Upper lobe of right lung (tissue), 1 donor: ENCODE results near the gene GLYR1. TPM values are rescaled to one million over a fixed set of nuclear protein-coding genes. Genes with fewer than 3 reads are reported as not detected.
"Not testable (repeated sequence)": the region's sequence is repeated elsewhere in the genome, so short reads cannot be mapped to it uniquely, and the experiment has no call there.

Experiments
- ATAC-seq: fragments of 200-7000 bp; cut with Tn5 transposase; one replicate; pipeline ENCODE4 v1.9.1; 2020; ENCODE audit warnings: mild to moderate bottlenecking, moderate library complexity
- DNase-seq: peaks from one replicate; pipeline ENCODE4 v3.0.0-alpha.2; 2020
- H3K27ac ChIP-seq: fragments of 200-600 bp; one replicate; pipeline ENCODE4 v1.8.0; 2022
- H3K27me3 ChIP-seq: fragments of 200-600 bp; one replicate; pipeline ENCODE4 v1.8.0; 2022; ENCODE audit warnings: mild to moderate bottlenecking
- H3K36me3 ChIP-seq: fragments of 200-600 bp; one replicate; pipeline ENCODE4 v1.8.0; 2022
- H3K4me1 ChIP-seq: fragments of 200-600 bp; one replicate; pipeline ENCODE4 v1.8.0; 2022
- H3K4me3 ChIP-seq: fragments of 200-600 bp; one replicate; pipeline ENCODE4 v1.8.0; 2022; ENCODE audit warnings: mild to moderate bottlenecking
- H3K9me3 ChIP-seq: fragments of 200-600 bp; one replicate; pipeline ENCODE4 v1.8.0; 2022
- intact Hi-C: fragments of 100-400 bp; cut with DNase I; formaldehyde crosslinking; loops from one replicate; pipeline ENCODE4 v1.11.0; 2022
- long read RNA-seq: library from polyadenylated mRNA; unstranded; transcript quantifications from one replicate; pipeline ENCODE4 v2.0.0, GENCODE V29; 2021
- total RNA-seq: library from RNA; stranded (reverse); fragmentation: NEBNext Ultra II Directional; extraction: Animal tissue kit (Norgen Biotek cat#: 25700); gene quantifications from one replicate; pipeline ENCODE4 v1.2.1, GENCODE V29; 2021
- TF ChIP-seq, protein P1 (sequence below): fragments of 200-600 bp; IDR thresholded peaks from one replicate; pipeline ENCODE4 v1.8.0; 2022; ENCODE audit warnings: antibody characterized with exemption
- donor health status: DM: no; HTN: yes; CAD: no; lungs with severe emphysema.

GLYR1 gene
- 85.7 TPM for total RNA-seq
- long read RNA-seq, transcript GLYR1-201 (16 exons, 3,772 nt): major isoform, 35 of 118 reads
- long read RNA-seq, transcript GLYR1-202 (15 exons, 3,466 nt): minor isoform, 7 of 118 reads
- long read RNA-seq, partial matches to known transcripts: 10 of 118 reads
- long read RNA-seq, other reads (novel, unspliced or antisense): 62 of 118 reads

DNA sequence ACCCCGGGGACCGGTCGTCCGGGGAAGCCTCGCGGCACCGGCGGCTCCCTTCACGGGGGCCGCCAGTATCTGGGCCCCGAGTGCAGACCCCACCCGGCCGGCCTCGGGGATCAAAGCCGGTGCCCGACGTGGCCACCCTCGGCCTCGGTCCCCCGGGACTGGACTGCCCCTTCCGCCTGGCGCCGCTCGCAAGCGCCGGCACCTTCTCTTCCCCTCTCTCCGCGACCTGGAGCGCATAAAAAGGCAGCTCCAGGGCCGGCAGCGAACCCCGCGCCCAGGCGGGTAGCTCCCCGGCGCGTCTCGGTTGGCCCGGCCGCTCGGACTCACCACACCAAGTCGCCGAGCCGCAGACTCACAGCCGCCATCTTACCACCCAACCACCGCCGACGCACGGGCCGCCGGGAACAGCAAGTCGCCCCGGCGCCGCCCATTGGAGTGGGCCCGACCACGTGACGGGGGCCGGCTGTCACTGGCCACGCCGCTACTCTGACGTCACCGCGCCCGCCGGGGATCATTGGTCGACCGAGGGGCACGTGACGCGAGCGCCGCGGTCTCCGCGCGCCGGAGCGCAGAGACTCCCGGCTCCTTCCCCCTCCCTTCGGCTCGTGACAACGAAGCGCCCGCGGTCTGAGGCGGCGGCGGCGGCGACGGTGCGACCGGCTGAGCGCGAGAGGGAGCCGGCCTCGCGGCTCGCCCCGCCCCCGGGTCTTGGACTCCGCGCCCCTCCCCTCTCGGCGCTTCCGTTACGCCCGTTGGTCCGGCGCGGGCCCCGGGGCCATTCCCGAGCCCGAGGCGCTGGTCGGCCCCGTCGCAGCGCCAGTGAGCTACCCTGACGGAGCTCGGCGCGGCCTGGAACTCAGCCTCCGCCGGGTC, at the start of gene GLYR1, which contains the start of gene UBN1:
Gene GLYR1 (minus strand): TSS at position 388 of the 873 bp plus-strand sequence. CDS start 23 bp downstream, at position 365.
Gene UBN1 (plus strand): TSS at position 581 of the 873 bp plus-strand sequence. CDS start 5,437 bp downstream, outside the sequence.
- DNase-seq (peak; percentile 100), ATAC-seq (peak; percentile 96)
- H3K27me3 ChIP-seq: no peaks in the 10 kb centered on the region
- intact Hi-C loops: no loop called here
- H3K4me1 ChIP-seq: peaks cover 50% of the 10 kb centered on the region
- H3K9me3 ChIP-seq: no peaks in the 10 kb centered on the region
- peaks cover 38% of the 10 kb centered on the region for H3K36me3 ChIP-seq
- TF ChIP-seq, protein P1, sequence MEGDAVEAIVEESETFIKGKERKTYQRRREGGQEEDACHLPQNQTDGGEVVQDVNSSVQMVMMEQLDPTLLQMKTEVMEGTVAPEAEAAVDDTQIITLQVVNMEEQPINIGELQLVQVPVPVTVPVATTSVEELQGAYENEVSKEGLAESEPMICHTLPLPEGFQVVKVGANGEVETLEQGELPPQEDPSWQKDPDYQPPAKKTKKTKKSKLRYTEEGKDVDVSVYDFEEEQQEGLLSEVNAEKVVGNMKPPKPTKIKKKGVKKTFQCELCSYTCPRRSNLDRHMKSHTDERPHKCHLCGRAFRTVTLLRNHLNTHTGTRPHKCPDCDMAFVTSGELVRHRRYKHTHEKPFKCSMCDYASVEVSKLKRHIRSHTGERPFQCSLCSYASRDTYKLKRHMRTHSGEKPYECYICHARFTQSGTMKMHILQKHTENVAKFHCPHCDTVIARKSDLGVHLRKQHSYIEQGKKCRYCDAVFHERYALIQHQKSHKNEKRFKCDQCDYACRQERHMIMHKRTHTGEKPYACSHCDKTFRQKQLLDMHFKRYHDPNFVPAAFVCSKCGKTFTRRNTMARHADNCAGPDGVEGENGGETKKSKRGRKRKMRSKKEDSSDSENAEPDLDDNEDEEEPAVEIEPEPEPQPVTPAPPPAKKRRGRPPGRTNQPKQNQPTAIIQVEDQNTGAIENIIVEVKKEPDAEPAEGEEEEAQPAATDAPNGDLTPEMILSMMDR: no peak
- peak within 1 kb of the TSS; percentile 79 for H3K4me3 ChIP-seq
- peak within 1 kb of the TSS; percentile 95 for H3K27ac ChIP-seq

DNA sequence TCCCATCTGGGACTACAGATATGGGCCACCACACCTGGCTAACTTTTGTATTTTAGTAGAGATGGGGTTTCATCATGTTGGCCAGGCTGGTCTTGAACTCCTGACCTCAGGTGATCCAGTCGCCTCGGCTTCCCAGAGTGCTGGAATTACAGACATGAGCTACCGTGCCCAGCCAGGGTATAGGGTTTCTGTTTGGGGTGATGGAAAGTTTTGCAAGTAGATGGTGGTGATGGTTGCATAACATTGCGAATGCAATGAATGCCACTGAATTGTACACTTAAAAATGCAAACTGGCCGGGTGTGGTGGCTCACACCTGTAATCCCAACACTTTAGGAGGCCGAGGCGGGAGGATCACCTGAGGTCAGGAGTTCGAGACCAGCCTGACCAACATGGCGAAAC, 49.7 kb upstream of the GLYR1 start:
- H3K9me3 ChIP-seq, ATAC-seq, H3K27me3 ChIP-seq, intact Hi-C loops, DNase-seq, H3K27ac ChIP-seq, H3K4me3 ChIP-seq, H3K4me1 ChIP-seq: not testable (repeated sequence)
- peaks cover 25% of the 10 kb centered on the region for H3K36me3 ChIP-seq

DNA sequence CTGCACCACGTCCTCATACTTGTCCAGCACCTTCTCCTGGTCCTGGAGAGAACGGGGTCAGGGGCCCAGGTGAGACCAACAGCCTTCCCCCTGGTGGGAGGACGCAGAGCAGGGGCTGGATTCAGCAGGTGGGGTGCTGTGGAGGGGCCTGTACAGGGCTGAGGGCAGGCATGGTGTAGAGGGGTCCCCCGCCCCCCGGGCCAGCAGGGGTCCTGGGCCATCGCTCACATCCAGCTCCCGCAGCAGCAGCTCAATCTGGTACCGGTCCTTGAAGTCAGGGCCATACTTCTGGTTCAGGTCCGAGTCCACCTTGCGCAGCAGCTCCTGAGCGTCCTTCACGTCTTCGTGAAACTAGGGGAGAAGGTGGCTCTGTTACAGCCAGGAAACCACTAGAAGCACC, 48.3 kb upstream of the GLYR1 start:
- Histone ChIP-seq H3K36me3 (peaks cover 36% of the 10 kb centered on the region), H3K4me3 (no peak overlapping the region), H3K27me3 (no peaks in the 10 kb centered on the region), H3K4me1 (no peaks in the 10 kb centered on the region), H3K9me3 (no peaks in the 10 kb centered on the region), H3K27ac (no peak overlapping the region)
- ATAC-seq (no peak), DNase-seq (no peak)
- TF ChIP-seq, protein P1: no peak
- intact Hi-C loops: no loop called here

DNA sequence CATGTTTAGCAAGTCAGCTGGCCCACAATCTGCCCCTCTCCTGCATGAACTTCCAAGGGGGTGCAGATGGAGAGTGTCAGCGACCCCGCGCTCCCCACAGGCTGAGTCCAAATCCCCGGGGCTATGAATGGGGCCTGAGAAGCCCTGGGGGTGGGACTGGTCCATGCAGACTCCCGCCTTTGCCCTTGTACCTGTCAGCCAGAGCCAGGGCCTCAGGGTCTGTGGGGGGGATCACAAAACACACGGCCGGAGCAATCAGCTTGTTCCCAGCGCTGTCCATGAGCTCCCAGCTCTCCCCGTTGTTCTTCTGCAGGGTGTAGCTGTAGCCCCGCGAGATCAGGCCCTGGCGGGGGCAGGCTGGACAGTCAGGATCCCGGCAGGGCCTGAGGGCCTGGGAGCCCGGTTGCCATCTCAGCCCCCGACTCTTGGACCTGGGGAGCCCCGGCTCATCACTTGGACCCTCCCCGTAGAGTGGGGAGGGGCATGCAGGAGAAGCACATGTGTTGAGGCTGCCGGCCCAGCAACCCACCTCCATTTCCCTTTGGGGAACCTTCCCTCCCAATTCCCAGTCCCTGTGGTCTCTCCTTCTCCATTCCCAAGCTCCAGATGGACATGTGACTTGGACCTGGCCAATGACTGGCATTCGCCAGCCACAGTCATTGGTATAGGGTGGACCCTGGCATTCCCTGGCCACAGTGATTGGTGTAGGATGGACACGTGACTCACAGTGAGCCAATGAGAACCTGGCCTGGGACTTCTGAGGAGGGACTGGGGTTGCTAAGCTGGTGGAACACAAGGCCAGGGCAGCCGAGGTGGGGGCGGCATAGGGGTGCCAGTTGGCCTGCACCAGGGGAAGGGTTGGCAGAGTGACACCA, 47.4 kb upstream of the GLYR1 start:
- H3K36me3 ChIP-seq: peaks cover 40% of the 10 kb centered on the region

DNA sequence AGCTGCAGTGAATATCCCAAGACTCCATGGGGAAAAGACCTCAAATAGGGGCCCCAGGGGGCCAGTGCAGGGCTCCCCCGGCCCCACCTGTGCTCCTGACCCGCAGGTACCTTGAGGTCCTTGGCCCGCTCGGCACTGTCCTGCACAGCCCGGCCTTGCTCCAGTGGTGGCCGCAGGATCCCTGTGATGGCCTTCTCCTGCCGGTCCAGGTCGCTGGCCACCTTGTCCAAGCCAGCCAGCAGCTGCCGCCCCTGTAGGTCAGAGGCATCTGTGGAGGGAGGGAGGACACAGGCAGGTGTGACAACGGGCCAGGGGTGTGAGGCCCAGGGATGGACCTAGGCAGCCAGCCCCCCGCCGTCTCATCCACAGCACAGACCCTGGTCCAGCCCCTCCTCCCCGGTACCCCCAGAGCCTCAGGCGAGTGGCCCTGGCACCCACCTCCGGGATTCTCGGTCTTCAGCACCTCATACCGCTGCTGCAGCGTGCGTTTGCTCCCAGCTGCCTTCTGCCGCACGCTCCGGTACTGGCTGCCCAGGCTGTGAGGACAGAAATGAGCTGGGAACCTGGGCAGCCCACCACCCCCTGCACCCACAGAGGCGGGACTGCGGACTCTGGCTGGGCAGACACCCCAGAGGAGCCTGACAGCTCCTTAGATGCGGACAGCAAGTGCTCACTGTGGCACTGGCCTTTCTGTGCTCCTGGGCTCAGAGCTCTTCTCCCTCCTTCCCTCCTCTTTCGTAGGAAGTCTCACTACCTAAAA, 46.2 kb upstream of the GLYR1 start:
- no peak overlapping the region for H3K4me3 ChIP-seq
- H3K9me3 ChIP-seq: no peaks in the 10 kb centered on the region
- peaks cover 50% of the 10 kb centered on the region for H3K36me3 ChIP-seq
- no peak overlapping the region for H3K27ac ChIP-seq
- no peaks in the 10 kb centered on the region for H3K27me3 ChIP-seq
- TF ChIP-seq, protein P1: no peak
- intact Hi-C loops: no loop called here
- DNase-seq (no peak), ATAC-seq (no peak)
- no peaks in the 10 kb centered on the region for H3K4me1 ChIP-seq

More for the DNA sequence above, 47.4 kb upstream of the GLYR1 start:
- Histone ChIP-seq H3K4me1 (no peaks in the 10 kb centered on the region), H3K9me3 (no peaks in the 10 kb centered on the region), H3K4me3 (no peak overlapping the region), H3K27ac (no peak overlapping the region), H3K27me3 (no peaks in the 10 kb centered on the region)
- peak; percentile 2 for ATAC-seq
- DNase-seq: no peak
- TF ChIP-seq, protein P1: no peak
- intact Hi-C loops: no loop called here
